NCI-H146 treated with DMSO at 0.1 percent for 48 hours (cell line): ENCODE results near the gene ERCC5.

Experiments
- DNase-seq: peaks from one replicate; lab custom pipeline; 2025; ENCODE audit not compliant: unreplicated experiment; lab: John Stamatoyannopoulos, UW

Gene ERCC5

DNA sequence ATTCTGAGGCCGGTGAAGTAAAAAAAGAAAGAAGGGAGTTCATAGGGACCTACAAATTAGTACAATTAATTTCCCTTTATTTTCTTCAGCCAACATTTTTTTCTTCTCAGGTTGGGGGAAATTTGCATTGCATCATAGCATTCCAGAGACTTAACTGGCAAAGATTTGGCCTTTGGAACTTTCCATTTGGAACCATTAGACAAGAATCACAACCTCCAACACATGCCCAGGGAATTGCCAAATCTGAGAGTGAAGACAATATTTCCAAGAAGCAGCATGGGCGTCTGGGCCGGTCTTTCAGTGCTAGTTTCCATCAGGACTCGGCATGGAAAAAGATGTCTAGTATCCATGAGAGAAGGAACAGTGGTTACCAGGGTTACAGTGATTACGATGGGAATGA, 6.4 kb upstream of the ERCC5 start:
- no peak for DNase-seq

DNA sequence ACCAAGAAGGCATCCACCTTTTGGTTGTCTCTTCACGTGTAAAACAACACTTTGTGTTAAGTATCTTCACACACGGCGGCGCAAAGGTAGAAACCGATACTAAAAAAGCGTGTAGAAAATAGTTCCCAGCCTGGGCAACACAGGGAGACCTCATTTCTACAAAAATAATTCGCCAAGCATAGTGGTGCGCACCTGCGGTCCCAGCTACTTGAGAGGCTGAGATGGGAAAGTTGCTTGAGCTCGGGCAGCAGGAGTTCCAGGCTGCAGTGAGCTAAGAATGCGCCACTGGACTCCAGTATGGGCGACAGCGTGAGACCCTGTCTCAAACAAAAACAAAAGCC, 573 bp upstream of the ERCC5 start:
- no peak for DNase-seq

DNA sequence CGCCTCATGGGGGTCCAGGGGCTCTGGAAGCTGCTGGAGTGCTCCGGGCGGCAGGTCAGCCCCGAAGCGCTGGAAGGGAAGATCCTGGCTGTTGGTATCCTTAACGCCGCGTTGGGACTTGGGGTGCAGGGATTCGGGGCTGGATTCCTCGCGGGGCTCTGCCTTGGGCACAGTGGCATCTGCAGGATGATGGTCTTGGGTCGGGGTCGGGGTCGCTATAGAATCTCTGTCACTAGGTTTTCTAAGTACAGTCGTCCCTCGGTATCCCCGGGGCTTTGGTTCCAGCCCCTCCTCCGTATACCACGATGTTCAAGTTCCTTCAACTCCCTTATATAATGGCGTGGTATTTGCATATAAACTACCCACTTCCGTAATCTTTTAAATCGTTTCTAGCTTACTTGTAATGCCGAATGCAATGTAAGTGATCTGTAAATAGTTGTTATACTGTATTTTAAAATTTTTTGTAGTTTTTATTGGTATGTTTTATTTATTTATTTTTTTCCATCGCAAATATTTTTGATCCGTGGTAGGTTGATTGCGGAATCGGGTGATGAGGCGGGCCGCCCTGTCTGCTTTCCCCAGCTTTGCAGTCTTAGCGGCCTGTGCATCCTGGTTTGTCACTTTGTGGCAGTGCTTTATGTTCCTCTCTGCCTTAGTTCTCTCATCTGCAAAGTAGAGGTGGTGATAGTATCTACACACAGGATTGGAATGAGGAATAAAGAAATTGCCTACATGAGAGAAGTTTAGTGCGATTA, 606 bp downstream of the ERCC5 start:
- DNase-seq = peak; percentile 28

DNA sequence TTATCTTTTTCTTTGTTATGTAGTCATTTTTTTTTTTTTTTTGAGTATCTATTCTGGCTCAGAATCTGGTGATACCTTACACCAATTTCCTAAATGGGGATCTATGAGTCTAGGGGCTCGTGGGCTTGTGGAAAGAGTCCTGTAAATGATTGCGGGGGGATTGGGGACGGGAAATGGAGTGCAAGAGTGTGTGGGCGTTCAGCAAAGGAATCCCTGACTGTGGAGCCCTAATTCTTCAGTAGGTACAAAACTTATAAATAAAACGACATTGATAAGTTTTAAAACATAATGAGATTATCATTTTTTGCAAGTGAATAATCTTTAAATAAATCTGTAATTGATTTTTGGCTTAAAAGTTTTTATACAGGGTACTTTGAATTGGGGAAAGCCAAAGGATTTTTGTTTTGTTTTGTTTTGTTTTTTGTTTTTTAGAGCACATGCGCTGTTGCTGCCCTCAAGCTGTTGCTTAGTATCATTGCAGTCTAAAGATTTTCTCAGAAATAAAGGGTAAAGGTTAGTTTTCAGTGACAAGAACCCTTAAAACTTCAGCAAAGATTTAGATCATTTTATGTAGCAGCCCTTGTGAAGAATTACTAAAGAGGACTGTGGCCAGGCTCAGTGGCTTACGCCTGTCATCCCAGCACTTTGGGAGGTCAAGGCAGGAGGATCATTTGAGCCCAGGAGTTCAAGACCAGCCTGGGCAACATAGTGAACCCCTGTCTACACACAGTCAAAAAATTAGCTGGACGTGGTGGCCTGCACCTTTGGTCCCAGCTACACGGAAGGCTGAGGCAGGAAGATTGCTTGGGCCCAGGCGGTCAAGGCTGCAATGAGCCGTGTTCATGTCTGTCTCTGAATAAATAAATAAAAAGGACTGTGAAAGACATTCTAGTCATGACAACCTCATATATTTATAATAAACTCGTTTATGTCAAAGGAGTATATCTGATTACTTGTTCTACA, 1.7 kb downstream of the ERCC5 start:
- peak; percentile 22 for DNase-seq

DNA sequence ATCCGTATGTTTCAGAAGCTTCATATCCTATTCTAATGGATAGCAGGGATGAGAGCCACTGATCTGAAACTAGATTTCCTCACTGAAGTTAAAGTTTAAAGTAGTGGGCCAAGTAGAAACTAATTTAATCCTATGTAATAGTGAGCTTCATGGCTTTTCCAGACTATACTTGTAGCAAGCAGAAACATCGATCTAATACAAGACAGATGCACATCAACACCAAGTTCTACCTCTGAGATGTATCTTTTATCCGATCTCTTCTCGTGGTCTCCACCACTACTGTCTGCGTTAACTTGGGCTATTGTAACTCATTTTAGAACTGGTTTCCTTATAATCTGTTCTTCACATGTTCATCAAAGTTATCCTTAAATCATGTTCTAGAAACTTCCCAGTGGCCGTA, 3.1 kb downstream of the ERCC5 start:
- no peak for DNase-seq

DNA sequence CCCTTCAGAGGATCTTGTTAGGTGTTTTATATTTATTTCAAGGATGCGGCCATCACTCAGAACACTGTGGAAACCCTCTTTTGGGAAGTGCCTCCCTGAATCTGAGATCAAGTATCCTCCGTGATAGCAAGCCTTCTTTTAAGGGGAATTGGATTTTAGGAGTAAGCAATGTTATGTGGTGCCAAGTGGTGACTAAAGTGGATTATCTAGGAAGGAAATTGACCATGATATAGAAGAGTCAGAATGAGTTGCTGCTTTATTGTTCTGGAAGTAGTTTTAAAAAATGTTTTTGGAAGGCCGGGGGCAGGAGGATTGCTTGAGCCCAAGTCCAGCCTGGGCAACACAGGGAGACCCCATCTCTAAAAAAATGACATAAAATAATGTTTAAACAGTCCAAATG, 6.7 kb downstream of the ERCC5 start:
- no peak for DNase-seq

DNA sequence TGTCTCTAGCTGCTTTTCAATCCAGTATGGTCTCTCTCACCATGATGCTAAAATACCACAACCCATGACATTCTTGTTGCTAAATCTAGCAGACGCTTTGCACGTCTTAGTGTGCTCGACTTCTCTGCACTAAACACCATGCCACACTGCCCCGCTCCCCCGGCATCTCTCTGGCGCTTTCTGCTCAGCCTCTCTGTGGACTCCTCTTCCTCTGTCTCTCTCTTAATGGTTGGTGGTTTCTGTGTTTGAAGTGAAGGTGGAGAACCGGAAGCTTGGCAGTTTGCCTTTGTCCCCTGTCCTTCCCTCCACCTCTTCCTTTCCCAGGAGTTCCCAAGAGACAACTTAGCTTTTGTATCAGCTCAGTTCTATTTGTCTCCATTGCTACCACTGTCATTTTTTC, 8.8 kb downstream of the ERCC5 start:
- no peak for DNase-seq

DNA sequence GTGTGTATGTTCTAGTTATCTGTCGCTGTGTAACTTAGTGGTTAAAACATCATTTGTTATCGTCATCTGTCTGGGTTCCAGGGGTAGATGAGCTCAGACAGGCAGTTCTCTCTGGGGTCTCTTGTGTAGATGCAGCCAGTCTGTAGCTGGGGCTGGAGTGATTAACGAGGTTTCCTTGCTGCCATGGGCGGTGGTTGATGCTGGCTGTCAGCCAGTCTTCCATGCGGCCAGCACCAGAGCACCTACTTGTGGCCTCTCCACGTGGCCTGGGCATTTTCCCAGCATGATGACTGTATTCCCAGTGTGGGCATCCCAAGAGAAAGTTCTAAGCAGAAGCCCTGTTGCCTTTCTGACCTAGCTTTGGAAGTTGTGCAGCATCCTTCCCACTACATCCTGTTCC, 10.7 kb downstream of the ERCC5 start:
- no peak for DNase-seq

DNA sequence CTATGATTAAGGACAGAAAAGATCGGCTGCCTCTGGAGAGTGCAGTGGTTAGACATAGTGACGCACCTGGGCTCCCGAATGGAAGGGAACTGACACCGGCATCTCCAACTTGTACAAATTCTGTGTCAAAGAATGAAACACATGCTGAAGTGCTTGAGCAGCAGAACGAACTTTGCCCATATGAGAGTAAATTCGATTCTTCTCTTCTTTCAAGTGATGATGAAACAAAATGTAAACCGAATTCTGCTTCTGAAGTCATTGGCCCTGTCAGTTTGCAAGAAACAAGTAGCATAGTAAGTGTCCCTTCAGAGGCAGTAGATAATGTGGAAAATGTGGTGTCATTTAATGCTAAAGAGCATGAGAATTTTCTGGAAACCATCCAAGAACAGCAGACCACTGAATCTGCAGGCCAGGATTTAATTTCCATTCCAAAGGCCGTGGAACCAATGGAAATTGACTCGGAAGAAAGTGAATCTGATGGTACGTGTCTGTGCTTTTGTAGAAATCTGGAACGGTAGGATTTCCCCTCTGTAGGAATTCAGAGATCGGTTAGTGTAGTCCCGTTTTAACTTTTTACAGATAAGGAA, 16.9 kb downstream of the ERCC5 start:
- DNase-seq = no peak

DNA sequence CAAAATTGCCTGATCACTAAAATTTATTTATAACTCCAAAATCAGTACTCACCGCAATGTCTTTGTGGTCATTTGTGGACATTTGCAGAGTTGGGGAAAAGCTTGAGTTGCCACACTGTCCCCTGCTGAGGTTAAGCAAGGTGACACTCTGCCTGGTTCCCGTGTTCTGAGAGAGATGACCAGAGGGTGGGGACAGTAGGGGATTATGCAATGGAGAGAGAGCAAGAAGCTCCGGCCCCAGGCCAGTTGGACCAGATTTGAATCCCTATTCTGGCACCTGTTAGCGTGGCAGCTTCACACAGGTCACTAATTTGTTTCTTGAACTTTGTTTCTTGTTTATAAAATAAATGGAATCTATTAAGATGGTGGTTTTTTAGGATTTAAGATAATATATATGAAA, 17.8 kb downstream of the ERCC5 start:
- DNase-seq = no peak

DNA sequence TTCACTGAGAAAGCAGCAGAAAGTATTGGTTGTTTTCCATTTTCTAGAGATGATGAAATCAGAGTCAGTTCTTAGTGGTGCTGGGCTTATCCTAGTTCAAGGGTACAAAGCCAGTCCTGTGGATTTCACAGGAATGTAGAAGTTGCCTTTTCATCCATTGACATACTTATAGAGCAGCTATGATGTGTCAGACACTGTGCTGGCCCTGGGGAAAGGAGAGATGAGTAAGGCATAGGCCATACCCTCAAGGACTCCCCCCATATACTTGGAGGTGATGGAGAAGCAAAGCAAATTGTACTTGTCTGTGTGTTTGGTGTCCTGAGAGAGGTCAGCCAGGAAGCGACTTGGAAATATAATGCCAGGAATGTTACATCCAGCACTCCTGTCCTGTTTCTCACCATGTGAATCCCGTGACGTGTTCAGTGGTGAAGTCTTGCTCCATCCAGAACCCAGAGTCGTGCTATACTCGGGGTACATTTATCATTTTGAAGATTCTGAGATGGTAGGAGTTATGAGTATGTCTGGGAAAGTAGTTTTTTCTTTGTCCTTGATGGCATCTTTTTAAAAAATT, 22.6 kb downstream of the ERCC5 start:
- DNase-seq = no peak

DNA sequence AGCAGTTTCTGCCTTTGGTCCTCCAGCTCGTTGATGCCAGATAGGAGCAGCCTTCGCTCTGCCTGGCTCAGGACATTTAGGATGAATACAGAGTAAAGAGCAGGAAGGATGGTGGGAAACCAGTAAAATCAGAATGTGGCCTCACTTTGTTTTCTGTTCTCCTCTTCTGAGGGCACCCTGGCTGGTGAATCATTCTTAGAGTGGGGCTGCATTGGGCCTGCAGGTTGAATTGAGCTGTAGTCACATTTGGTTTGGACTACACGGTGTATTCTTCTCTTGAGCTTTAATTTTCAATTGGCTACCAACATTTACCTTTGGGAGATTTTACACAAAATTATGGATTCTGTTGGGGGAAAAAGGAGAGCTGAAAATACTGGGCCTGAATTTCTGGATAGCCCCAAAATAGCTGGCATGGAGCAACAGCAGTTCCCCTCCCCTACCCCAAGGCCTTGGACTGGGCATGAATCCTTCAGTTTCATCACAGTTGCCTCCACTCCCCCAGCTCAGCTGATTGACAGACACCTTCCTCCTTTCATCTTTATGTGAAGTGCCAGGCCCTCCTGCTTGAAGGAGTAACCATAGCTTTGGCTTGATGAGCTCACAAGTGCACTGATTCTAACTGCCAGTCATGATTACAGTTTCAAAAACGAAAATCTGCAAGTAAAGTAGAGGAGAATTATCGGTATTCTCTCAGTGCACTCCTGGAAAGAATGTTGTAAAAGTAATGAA, 24.3 kb downstream of the ERCC5 start:
- no peak for DNase-seq

DNA sequence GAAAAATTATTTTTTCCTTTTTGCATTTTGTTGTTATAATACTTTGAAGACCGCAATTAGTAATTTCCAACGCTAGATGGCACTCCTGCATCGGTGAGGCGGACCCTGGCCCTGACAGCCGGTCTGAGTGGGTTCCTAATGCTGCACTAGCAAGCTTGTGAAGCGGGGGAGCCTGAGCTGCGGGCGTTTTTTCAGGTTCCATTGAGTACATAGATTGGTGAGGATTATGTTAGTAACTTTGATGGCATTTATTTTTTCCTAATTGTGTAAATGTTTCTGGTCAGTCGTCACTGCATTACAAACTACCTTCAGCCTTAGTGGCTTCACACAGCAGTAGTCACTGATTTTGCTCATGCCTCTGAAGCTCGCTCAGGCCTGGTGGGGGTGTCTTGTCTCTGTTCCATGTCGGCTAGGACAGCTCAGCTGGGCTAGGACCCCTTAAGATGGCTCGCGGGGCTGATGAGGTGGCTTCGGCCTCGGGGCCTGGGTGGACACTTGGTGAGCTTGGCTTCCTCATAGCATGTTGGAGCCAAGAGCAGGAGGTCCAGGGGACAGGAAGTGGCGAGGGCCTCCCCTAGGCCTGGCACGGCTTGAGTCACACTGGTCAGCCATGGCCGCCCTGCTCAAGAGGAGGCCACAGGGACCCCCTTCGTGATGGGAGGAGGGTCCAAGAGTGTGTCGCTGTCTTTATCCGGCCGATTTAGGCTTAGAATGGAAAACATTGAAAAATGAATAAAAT, 25.0 kb downstream of the ERCC5 start:
- peak; percentile 31 for DNase-seq

DNA sequence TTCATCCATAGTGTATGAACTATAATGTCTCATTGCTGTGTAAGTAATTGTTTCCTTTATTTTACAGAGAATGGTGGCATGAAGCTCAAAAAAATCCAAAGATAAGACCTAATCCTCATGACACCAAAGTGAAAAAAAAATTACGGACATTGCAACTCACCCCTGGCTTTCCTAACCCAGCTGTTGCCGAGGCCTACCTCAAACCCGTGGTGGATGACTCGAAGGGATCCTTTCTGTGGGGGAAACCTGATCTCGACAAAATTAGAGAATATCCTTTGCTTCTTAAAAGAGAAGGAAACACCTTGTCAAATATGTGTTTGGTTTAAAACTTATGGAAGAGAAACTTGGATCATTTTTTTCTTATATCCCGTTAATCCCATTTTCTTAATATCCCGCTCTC, 26.3 kb downstream of the ERCC5 start:
- no peak for DNase-seq

DNA sequence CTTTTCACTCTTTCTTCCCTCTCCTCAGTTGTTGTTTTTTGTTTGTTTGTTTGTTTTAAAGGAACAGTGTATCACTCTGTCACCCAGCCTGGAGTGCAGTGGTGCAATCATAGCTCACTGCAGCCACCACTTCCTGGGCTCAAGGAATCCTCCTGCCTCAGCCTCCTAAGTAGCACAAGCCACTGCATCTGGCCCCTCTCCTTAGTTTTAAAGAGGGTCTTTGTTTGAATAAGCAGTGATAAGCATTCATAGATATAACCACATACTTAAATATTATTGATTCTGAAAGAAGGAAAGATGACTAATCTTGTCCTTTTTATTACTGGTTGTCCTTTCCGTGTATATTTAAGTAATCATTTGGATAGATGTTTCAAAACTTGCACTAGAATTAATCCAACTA, 26.7 kb downstream of the ERCC5 start:
- DNase-seq = no peak

DNA sequence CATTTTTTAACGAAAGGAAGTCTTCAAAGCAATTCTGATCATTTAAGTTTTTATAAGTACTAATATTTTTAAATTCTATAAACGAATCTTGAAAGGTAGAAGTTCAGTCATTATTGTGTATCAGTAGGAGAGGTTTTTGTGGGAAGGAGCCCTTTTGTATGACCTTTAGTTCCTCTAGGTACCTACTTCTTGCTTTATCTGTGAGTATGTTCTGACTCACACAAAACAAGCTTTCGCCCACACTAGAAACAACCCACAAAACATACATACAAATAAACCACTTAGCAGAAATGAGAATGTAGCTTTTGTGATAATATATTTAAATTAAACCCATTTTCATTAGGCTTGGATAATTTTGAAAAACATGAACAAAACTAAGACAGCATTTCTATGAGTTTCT, 27.8 kb downstream of the ERCC5 start:
- DNase-seq = no peak

DNA sequence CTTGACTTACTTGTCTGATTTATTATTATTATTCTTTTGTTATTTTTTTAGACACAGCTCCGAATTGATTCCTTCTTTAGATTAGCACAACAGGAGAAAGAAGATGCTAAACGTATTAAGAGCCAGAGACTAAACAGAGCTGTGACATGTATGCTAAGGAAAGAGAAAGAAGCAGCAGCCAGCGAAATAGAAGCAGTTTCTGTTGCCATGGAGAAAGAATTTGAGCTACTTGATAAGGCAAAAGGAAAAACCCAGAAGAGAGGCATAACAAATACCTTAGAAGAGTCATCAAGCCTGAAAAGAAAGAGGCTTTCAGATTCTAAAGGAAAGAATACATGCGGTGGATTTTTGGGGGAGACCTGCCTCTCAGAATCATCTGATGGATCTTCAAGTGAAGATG, 29.4 kb downstream of the ERCC5 start:
- DNase-seq = no peak

DNA sequence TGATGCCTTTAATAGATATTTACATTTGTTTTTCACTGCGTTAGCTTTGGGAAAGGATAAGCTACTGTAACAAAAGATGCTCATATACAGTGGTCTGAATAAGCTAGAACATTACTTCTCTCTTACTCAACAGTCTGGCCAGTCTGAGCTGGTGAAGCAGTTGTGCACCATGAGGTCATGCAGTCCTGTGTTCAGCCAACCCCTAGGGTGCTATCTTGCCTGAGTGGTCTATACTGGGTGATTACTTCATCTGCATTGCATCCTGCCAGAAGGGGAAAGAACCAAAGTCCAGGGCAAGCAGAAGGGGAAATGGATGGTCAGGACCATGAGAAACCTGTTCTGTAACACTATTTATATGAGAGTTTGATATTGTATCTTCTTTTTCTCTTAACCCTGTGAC, 31.5 kb downstream of the ERCC5 start:
- no peak for DNase-seq

DNA sequence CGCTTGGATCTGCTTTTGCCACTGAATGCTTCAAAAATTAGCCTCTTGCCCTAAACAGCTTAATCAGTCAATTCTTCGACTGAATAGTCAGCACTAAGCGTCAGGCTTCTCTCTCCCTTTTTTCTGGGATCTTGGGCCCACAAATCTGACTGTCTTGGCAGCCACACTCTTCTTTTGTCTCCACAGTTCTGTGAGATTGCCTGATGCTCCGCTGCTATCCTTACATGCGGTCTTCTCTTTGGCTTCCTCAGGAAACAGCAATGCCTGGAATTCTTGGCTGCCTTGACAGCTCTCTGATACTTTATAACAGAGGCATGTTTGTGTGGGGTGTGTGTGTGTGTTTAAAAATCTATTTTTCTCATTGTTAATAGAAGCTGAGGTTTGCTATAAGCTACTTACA, 32.6 kb downstream of the ERCC5 start:
- DNase-seq = no peak

DNA sequence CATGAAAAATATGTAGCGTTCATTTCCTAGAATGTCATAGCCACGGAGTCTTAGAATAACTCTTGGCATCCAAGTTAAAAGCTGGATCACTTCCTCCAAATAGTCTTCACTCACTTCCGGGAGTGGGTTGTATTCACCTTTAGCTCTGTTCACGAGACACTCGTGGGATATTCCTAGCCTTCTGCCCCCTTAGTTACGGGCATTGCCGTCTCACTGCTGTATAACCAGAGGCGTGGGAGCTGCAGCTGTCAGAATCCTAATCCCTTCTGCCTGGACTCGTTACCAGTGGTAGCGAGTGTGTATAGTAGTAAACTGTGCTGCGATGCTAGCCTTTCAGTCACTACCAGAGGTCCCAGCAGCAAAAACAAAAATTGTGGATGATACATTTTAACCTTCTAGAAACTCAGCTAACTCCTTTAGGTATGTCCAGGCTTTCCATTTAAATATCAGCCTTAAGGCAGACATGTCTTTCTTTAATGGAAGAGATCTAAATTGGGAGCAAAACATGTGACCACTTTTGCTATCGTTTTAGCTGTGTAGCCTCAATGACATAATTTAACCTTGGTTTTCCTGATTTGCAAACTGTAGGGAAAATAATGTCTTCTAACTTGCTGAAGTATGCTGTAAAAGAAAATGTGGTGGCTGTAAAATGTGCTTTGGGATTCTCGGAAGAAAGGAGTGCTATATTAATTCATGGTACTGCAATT, 34.1 kb downstream of the ERCC5 start:
- no peak for DNase-seq
